Activated naive CD4-positive, alpha-beta T cell treated with anti-CD3 and anti-CD28 coated beads, Interleukin-2, amount 50 U/mL, for 72 hours (primary cell): ENCODE data around the gene C4orf50. TPM values are rescaled to one million over a fixed set of nuclear protein-coding genes. Genes with fewer than 3 reads are reported as not detected.
"Not testable (repeated sequence)": the region's sequence is repeated elsewhere in the genome, so short reads cannot be mapped to it uniquely, and the experiment has no call there.

Source experiments
- ATAC-seq, 2 donors: fragments of 150-1000 bp; cut with Tn5 transposase; 2 replicates each; pipeline ENCODE4 v1.10.0; 2021; ENCODE audit warnings: mild to moderate bottlenecking in 2 of 2, moderate library complexity in 2 of 2
- DNase-seq, 2 donors: peaks; one replicate each; pipeline ENCODE4 v3.0.0; 2021 to 2022; ENCODE audit warnings: low spot score in 2 of 2
- H3K27ac Mint-ChIP-seq, 2 donors: one replicate each; pipeline ENCODE4 v1.8.0; 2022; ENCODE audit warnings: mild to moderate bottlenecking in 2 of 2, mixed read lengths in 2 of 2
- H3K36me3 Mint-ChIP-seq, 2 donors: one replicate each; pipeline ENCODE4 v1.8.0; 2022; ENCODE audit warnings: mixed read lengths in 2 of 2
- H3K9me3 Mint-ChIP-seq, 2 donors: one replicate each; pipeline ENCODE4 v1.8.0; 2022; ENCODE audit warnings: mixed read lengths in 2 of 2
- total RNA-seq, 2 donors: library from RNA; stranded (reverse); gene quantifications; one replicate each; pipeline ENCODE4 v1.2.3, GENCODE V29; 2022

C4orf50 gene
- total RNA-seq, 2 donors from 2014 or later, result 0.12 TPM; not detected in 1

- Mint-ChIP-seq H3K9me3 (no peaks in the 10 kb centered on the region), H3K27ac (no peak overlapping the region), H3K36me3 (no peaks in the 10 kb centered on the region)
- ATAC-seq (peak in 1 of 2 donors; percentile 37), DNase-seq (no peak)
These were observed 10.1 kb downstream of the C4orf50 start for GRCh38 chr4:6008092-6008551.

DNA sequence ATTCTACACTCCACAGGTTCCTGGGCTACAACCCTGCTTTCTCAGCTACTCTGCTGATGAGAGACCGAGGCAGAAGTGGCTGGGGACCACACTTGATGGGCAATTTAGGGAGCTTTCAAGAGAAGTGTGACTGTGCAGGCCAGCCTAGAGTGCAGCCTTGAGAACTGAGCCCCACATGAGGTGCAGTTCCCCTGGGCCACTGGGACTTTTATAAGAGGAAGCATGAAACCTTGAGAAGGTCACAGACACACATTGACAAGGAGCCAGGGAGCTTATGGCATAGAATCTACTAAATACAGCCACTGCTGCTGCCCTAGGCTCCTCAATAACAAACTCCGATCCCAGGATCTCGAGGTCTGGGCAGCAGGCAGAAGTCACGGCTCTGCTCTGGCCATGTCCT, 13.1 kb downstream of the C4orf50 start:
- no peaks in the 10 kb centered on the region for H3K36me3 Mint-ChIP-seq
- no peak overlapping the region for H3K27ac Mint-ChIP-seq
- H3K9me3 Mint-ChIP-seq, result peaks cover 0 to 3% of the 10 kb centered on the region in 2 donors
- DNase-seq, result no peak
- no peak for ATAC-seq

DNA sequence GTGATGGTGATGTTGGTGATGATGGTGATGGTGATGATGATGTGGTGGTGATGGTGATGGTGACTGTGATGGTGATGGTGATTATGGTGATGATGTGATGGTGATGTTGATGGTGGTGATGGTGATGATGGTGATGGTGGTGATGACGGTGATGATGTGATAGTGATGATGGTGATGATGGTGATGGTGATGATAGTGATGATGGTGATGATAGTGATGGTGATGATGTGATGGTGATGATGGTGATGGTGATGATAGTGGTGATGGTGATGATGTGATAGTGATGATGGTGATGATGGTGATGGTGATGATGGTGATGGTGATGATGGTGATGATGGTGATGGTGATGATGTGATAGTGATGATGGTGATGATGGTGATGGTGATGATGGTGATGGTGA, 14.7 kb downstream of the C4orf50 start:
- H3K36me3 Mint-ChIP-seq, ATAC-seq, H3K27ac Mint-ChIP-seq, H3K9me3 Mint-ChIP-seq, DNase-seq: not testable (repeated sequence)

GRCh38 chr4:6002926-6003325, 15.3 kb downstream of the C4orf50 start:
- ATAC-seq, result no peak
- H3K36me3 Mint-ChIP-seq, result no peaks in the 10 kb centered on the region
- no peak for DNase-seq
- H3K9me3 Mint-ChIP-seq, result peaks cover 0 to 3% of the 10 kb centered on the region in 2 donors
- no peak overlapping the region for H3K27ac Mint-ChIP-seq

- ATAC-seq, result no peak
- Mint-ChIP-seq H3K36me3 (no peaks in the 10 kb centered on the region), H3K27ac (no peak overlapping the region)
These were observed 15.8 kb downstream of the C4orf50 start for GRCh38 chr4:6002492-6002833.

DNA sequence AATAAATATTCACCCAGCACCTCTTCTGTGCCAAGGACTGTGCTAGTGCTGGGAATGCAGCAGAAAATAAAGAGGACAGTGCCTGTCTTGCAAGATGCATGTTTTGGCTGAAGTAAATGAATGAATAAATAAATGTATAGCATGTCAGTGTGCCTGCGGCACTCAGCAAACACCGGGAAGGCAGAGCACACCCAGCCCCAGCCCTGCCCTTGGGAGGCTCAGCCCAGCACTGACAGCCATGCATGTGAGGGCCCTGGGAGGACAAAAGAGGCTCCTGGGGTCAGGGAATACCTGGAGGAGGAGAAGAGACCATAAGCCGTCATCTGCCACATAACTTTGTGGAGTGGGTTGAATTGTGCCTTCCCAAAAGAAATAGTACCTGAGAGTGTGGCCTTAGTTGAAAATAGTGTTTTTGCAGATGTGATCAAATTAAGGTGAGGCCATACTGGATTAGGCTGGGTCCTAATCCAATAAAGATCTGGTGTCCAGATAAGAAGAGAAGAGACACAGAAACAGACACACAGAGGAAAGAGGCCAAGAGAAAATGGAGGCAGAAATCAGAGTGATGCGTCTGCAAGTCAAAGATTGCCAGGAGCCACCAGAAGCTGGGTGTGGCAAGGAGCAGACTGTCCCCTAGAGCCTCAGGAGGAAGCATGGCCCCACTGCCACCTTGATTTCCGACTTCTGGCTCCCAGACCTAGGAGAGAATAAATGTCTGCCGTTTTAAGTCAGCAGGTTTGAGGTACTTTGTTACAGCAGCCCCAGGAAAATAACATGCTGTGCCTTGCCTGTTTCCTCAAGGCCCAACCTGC, 16.3 kb downstream of the C4orf50 start:
- no peak overlapping the region for H3K27ac Mint-ChIP-seq
- ATAC-seq, result no peak
- no peaks in the 10 kb centered on the region for H3K36me3 Mint-ChIP-seq
- peak in 1 of 2 donors; percentile 16 for DNase-seq
- H3K9me3 Mint-ChIP-seq, result peaks cover 0 to 3% of the 10 kb centered on the region in 2 donors

More at GRCh38 chr4:6002492-6002833, 15.8 kb downstream of the C4orf50 start:
- peaks cover 0 to 3% of the 10 kb centered on the region in 2 donors for H3K9me3 Mint-ChIP-seq
- peak in 1 of 2 donors; percentile 42 for DNase-seq

GRCh38 chr4:5999830-6000365, 18.3 kb downstream of the C4orf50 start:
- no peak overlapping the region for H3K27ac Mint-ChIP-seq
- H3K36me3 Mint-ChIP-seq, result no peaks in the 10 kb centered on the region
- ATAC-seq (no peak), DNase-seq (peak in 1 of 2 donors; percentile 23)
- peaks cover 0 to 3% of the 10 kb centered on the region in 2 donors for H3K9me3 Mint-ChIP-seq

DNA sequence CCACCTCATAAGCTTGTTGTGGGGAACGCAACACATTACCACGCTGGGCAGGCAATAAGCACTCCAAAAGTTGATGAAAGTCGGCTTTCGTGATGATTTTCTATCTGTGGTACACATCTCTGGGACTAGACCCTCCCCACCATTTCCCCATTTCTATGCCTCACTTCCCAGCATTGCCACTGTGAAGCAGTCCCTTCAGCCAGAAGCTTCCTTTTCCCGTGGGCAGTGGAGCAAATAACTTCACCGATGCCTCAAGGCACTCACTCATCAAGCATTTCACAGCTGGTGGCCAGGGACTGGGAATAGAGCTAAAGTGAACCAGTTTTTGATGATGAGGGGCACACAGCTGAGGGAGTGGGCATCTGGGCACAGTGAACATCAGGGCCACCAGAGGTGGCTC, 18.9 kb downstream of the C4orf50 start:
- ATAC-seq (no peak), DNase-seq (peak in 1 of 2 donors; percentile 23)
- Mint-ChIP-seq H3K9me3 (peaks cover 0 to 3% of the 10 kb centered on the region in 2 donors), H3K27ac (no peak overlapping the region), H3K36me3 (no peaks in the 10 kb centered on the region)

DNA sequence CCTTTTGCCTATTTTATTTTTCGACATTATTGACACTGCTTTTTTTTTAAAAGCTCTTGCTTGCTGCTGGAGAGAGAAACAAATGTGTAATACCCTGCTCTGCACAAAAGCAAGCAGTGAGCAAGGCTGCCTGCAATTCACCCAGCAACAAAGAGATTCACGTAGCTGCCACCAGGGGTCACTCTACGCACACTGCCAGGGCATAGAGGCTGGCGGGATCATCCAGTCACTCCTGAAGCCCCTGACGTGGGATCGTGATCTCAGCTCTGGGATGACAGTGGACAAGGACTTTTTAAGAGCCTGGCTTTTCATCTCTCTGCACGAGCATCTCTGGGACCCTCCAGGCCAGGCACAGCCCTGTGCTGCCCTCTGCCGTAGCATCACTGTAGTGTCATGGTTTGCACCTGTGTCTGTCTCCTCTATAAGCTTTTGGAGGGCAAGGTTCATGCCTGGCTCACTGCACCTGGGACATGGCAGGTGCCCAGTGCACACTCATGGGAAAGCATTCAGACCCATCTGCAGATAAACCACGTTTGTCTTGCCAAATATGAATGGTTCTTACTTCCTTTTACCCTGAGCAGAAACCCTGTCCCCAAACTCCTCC, 19.8 kb downstream of the C4orf50 start:
- Mint-ChIP-seq H3K36me3 (no peaks in the 10 kb centered on the region), H3K27ac (no peak overlapping the region), H3K9me3 (peaks cover 0 to 3% of the 10 kb centered on the region in 2 donors)
- DNase-seq, result peak; percentile 45 to 52
- peak; percentile 55 to 73 for ATAC-seq

DNA sequence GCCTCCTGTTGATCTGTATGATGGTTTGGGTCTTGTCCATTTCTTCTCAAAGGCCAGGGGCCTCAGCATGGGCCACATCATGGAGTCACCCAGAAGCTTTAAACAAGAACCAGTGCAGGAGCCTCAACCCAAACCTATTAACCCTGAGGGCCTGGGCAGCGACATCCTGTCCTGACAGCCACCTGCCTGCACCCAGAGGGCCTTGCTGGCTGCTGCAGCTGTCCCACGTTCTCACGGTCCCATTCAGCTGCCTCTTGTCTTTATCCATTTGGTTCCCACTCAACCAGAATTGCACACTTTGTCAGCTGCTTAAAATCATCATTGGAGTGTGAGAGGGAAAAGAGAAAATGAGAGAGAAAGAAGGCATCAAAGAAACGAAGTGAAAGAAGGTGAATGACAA, 21.6 kb downstream of the C4orf50 start:
- peak in 1 of 2 donors; percentile 26 for DNase-seq
- Mint-ChIP-seq H3K36me3 (no peaks in the 10 kb centered on the region), H3K9me3 (no peaks in the 10 kb centered on the region), H3K27ac (no peak overlapping the region)
- no peak for ATAC-seq

DNA sequence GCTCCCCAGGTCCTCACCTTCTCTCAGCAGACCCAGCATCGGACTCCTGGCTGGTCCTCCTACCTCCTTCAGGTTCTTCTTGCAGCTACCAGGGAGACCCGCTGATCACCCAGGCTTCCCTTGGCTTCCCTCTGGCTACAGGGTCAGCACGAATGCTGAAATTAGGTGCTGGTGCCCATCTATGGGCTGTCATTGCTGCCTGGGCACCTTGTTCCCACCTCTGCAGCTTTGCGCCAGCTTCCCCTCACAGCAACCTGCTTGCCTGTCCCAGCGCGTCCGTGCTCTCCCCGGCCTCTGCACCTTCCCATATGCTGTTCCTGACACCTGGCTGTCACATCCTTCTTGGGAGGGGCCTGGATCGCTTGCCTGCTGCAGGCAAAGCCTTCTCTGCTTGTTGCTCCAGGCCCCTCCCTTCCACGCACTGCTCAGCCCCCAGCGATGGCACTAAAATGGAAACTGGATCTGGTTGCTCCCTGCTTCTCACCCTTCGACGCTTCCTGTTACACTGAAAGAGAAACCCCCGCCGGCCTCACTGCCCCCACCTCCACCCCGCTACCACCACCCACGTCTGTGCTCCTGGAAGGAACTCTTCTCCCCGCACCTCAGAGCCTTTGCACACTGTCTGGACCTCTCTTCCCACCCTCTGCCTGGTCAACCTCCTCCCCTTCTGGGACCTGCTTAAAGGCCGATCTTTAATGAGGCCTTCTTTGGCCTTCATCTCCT, 22.2 kb downstream of the C4orf50 start:
- peak in 1 of 2 donors; percentile 35 for ATAC-seq
- Mint-ChIP-seq H3K36me3 (no peaks in the 10 kb centered on the region), H3K9me3 (no peaks in the 10 kb centered on the region)

GRCh38 chr4:5993876-5994811, 24.1 kb downstream of the C4orf50 start:
- Mint-ChIP-seq H3K27ac (no peak overlapping the region), H3K9me3 (no peaks in the 10 kb centered on the region), H3K36me3 (no peaks in the 10 kb centered on the region)
- no peak for ATAC-seq
- no peak for DNase-seq

More for the DNA sequence above, 22.2 kb downstream of the C4orf50 start:
- H3K27ac Mint-ChIP-seq, result peak overlapping the region in 1 of 2 donors; percentile 60
- peak in 1 of 2 donors; percentile 35 for DNase-seq

DNA sequence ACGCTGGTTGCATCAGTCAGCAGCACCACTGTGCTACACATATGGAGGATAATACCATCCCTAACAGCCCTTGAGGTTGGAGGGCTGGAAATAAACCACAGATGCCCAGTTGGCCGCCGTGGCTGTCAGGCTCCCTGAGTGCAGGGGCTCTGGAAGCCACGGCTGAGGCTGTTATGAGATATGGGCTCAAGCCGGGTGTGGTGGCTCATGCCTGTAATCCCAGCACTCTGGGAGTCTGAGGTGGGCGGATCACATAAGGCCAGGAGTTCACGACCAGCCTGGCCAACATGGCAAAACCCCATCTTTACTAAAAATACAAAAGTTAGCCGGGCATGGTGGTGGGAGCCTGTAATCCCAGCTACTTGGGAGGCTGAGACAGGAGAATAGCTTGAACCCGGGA, 24.9 kb downstream of the C4orf50 start:
- not testable (repeated sequence) for H3K36me3 Mint-ChIP-seq, H3K9me3 Mint-ChIP-seq, H3K27ac Mint-ChIP-seq, DNase-seq, ATAC-seq

DNA sequence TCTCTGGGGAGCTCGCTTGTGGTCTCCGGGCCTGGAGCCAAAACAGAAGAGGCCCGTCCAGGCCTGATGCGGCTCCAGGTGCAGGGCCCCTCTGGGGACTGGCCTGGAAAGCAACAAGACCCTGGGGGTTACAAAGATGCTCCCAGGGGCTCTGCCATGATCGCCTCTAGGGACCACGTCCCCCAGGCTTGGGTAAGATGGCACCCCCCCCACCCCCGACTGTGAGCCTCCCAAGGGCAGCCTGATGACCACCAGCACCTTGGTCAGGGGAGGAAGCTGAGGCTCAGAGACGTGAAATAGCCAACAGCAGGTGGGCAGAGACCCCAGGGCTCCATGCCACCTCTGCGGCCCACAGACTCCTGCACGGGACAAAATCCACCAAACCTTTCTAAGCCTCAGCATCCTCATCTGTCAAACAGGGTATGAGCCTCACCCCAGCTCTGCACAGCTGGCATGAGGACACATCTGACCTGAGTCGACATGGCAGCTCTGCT, 25.4 kb downstream of the C4orf50 start:
- Mint-ChIP-seq H3K9me3 (no peaks in the 10 kb centered on the region), H3K36me3 (no peaks in the 10 kb centered on the region), H3K27ac (no peak overlapping the region)
- ATAC-seq (no peak), DNase-seq (no peak)

- no peaks in the 10 kb centered on the region for H3K36me3 Mint-ChIP-seq
- no peak for ATAC-seq
- DNase-seq, result no peak
- H3K9me3 Mint-ChIP-seq, result no peaks in the 10 kb centered on the region
- H3K27ac Mint-ChIP-seq, result no peak overlapping the region
These were observed 25.9 kb downstream of the C4orf50 start for GRCh38 chr4:5992171-5992827.
